Activated T-helper 2 cell treated with anti-CD3 and anti-CD28 coated beads, Interferon-gamma antibody, Interleukin-2, Interleukin-4, amounts not matched to agents 10 μg/mL and 5 μg/mL and 100 μg/mL, durations not matched to agents 14 hours and 24 hours and 36 hours (primary cell): Measurements from ENCODE around the gene PSMB5. TPM values are rescaled to one million over a fixed set of nuclear protein-coding genes. Genes with fewer than 3 reads are reported as not detected.
A peak's percentile ranks its signal among the peaks of the same experiment; 100 is the strongest.

ENCODE experiments used
- DNase-seq: peaks from one replicate; pipeline ENCODE4 v3.0.0; 2021; ENCODE audit warnings: low spot score
- H3K27ac Mint-ChIP-seq: one replicate; pipeline ENCODE4 v1.8.0; 2021; ENCODE audit warnings: mixed read lengths
- H3K27me3 Mint-ChIP-seq: one replicate; pipeline ENCODE4 v1.8.0; 2021; ENCODE audit warnings: low read depth, mixed read lengths
- H3K36me3 Mint-ChIP-seq: one replicate; pipeline ENCODE4 v1.8.0; 2021; ENCODE audit warnings: low read depth, mixed read lengths
- H3K4me1 Mint-ChIP-seq: one replicate; pipeline ENCODE4 v1.8.0; 2021; ENCODE audit warnings: low read depth, mixed read lengths
- H3K4me3 Mint-ChIP-seq: one replicate; pipeline ENCODE4 v1.8.0; 2021; ENCODE audit warnings: low read depth, mild to moderate bottlenecking, moderate library complexity, mixed read lengths
- H3K9me3 Mint-ChIP-seq: one replicate; pipeline ENCODE4 v1.8.0; 2021; ENCODE audit warnings: mixed read lengths
- intact Hi-C: fragments of 100-400 bp; cut with micrococcal nuclease; formaldehyde crosslinking; loops from one replicate; pipeline ENCODE4 v1.15.1; 2023
- total RNA-seq: library from RNA; stranded (reverse); gene quantifications from 2 replicates; pipeline ENCODE4 v1.2.3, GENCODE V29; 2022

Gene PSMB5
- total RNA-seq, 1 donor from 2014 or later = 124 TPM

GRCh38 chr14:23045419-23046357 lies 11.0 kb upstream of the PSMB5 start:
- Mint-ChIP-seq H3K27me3 (peaks cover 1% of the 10 kb centered on the region), H3K27ac (no peak overlapping the region), H3K9me3 (no peaks in the 10 kb centered on the region), H3K4me3 (no peak overlapping the region), H3K4me1 (no peaks in the 10 kb centered on the region), H3K36me3 (no peaks in the 10 kb centered on the region)
- intact Hi-C loops = no loop called here
- no peak for DNase-seq

- Mint-ChIP-seq H3K27me3 (peaks cover 1% of the 10 kb centered on the region), H3K9me3 (no peaks in the 10 kb centered on the region), H3K4me1 (no peaks in the 10 kb centered on the region), H3K36me3 (no peaks in the 10 kb centered on the region), H3K27ac (no peak overlapping the region), H3K4me3 (no peak overlapping the region)
- intact Hi-C loops = no loop called here
- no peak for DNase-seq
These were observed 10.1 kb upstream of the PSMB5 start for GRCh38 chr14:23044840-23045239.

- no peak overlapping the region for H3K27ac Mint-ChIP-seq
- H3K4me1 Mint-ChIP-seq = no peaks in the 10 kb centered on the region
- H3K9me3 Mint-ChIP-seq = no peaks in the 10 kb centered on the region
- H3K27me3 Mint-ChIP-seq = peaks cover 3% of the 10 kb centered on the region
- DNase-seq = no peak
- no peaks in the 10 kb centered on the region for H3K36me3 Mint-ChIP-seq
- H3K4me3 Mint-ChIP-seq = no peak overlapping the region
- intact Hi-C loops = no loop called here
These were observed 9.1 kb upstream of the PSMB5 start for GRCh38 chr14:23043754-23044153.

- H3K27ac Mint-ChIP-seq = no peak overlapping the region
- H3K36me3 Mint-ChIP-seq = no peaks in the 10 kb centered on the region
- no peaks in the 10 kb centered on the region for H3K9me3 Mint-ChIP-seq
- peaks cover 3% of the 10 kb centered on the region for H3K27me3 Mint-ChIP-seq
- H3K4me3 Mint-ChIP-seq = no peak overlapping the region
- no peaks in the 10 kb centered on the region for H3K4me1 Mint-ChIP-seq
- no peak for DNase-seq
- intact Hi-C loops = no loop called here
These were observed 8.4 kb upstream of the PSMB5 start for GRCh38 chr14:23043145-23043544.

GRCh38 chr14:23042162-23042965 lies 7.7 kb upstream of the PSMB5 start, which contains the start of gene PSMB11:
Gene PSMB11 (plus strand): TSS chr14:23042212. CDS start chr14:23042226, 14 bp downstream.
- H3K9me3 Mint-ChIP-seq = no peaks in the 10 kb centered on the region
- no peaks in the 10 kb centered on the region for H3K4me1 Mint-ChIP-seq
- DNase-seq = no peak
- peaks cover 2% of the 10 kb centered on the region for H3K27me3 Mint-ChIP-seq
- no peaks in the 10 kb centered on the region for H3K36me3 Mint-ChIP-seq
- H3K27ac Mint-ChIP-seq = no peak within 1 kb of the TSS
- no peak within 1 kb of the TSS for H3K4me3 Mint-ChIP-seq
- intact Hi-C loops = no loop called here

- no peak overlapping the region for H3K27ac Mint-ChIP-seq
- intact Hi-C loops = no loop called here
- H3K36me3 Mint-ChIP-seq = no peaks in the 10 kb centered on the region
- peaks cover 2% of the 10 kb centered on the region for H3K27me3 Mint-ChIP-seq
- no peaks in the 10 kb centered on the region for H3K4me1 Mint-ChIP-seq
- no peaks in the 10 kb centered on the region for H3K9me3 Mint-ChIP-seq
- H3K4me3 Mint-ChIP-seq = no peak overlapping the region
- no peak for DNase-seq
These were observed 7.0 kb upstream of the PSMB5 start for GRCh38 chr14:23041729-23042128.

GRCh38 chr14:23040100-23040499 lies 5.4 kb upstream of the PSMB5 start:
- H3K27ac Mint-ChIP-seq = no peak overlapping the region
- no peak overlapping the region for H3K4me3 Mint-ChIP-seq
- H3K4me1 Mint-ChIP-seq = peaks cover 7% of the 10 kb centered on the region
- intact Hi-C loops = no loop called here
- no peaks in the 10 kb centered on the region for H3K36me3 Mint-ChIP-seq
- H3K27me3 Mint-ChIP-seq = peaks cover 2% of the 10 kb centered on the region
- no peaks in the 10 kb centered on the region for H3K9me3 Mint-ChIP-seq
- no peak for DNase-seq

GRCh38 chr14:23035303-23036144 lies 824 bp upstream of the PSMB5 start:
- intact Hi-C loops = loop anchor here (1.0 to 2.0 kb wide), 3 partner anchors 21 to 59 kb away; partner anchors contain the start of genes ACIN1, C14orf119 and CDH24
- Mint-ChIP-seq H3K27ac (peak overlapping the region; percentile 88), H3K27me3 (peaks cover 2% of the 10 kb centered on the region), H3K4me1 (peaks cover 22% of the 10 kb centered on the region), H3K4me3 (peak overlapping the region; percentile 92), H3K9me3 (no peaks in the 10 kb centered on the region), H3K36me3 (peaks cover 35% of the 10 kb centered on the region)
- no peak for DNase-seq

- H3K4me1 Mint-ChIP-seq = peaks cover 27% of the 10 kb centered on the region
- H3K9me3 Mint-ChIP-seq = no peaks in the 10 kb centered on the region
- DNase-seq = no peak
- peaks cover 43% of the 10 kb centered on the region for H3K36me3 Mint-ChIP-seq
- H3K27ac Mint-ChIP-seq = peak overlapping the region; percentile 88
- H3K27me3 Mint-ChIP-seq = peaks cover 1% of the 10 kb centered on the region
- peak overlapping the region; percentile 92 for H3K4me3 Mint-ChIP-seq
- intact Hi-C loops = loop anchor here (2.0 kb wide), 2 partner anchors 23 to 61 kb away; partner anchors contain the start of genes ACIN1, C14orf119 and CDH24
These were observed 751 bp downstream of the PSMB5 start for GRCh38 chr14:23033801-23034497.

GRCh38 chr14:23033251-23033727 lies 1.4 kb downstream of the PSMB5 start:
- Mint-ChIP-seq H3K36me3 (peaks cover 48% of the 10 kb centered on the region), H3K27ac (peak overlapping the region; percentile 88), H3K27me3 (no peaks in the 10 kb centered on the region), H3K4me1 (peaks cover 32% of the 10 kb centered on the region), H3K4me3 (peak overlapping the region; percentile 92), H3K9me3 (no peaks in the 10 kb centered on the region)
- no peak for DNase-seq
- intact Hi-C loops = no loop called here

GRCh38 chr14:23030936-23031335 lies 3.8 kb downstream of the PSMB5 start:
- no peak overlapping the region for H3K4me3 Mint-ChIP-seq
- peaks cover 37% of the 10 kb centered on the region for H3K4me1 Mint-ChIP-seq
- H3K27me3 Mint-ChIP-seq = no peaks in the 10 kb centered on the region
- peaks cover 61% of the 10 kb centered on the region for H3K36me3 Mint-ChIP-seq
- intact Hi-C loops = no loop called here
- no peak overlapping the region for H3K27ac Mint-ChIP-seq
- no peaks in the 10 kb centered on the region for H3K9me3 Mint-ChIP-seq
- DNase-seq = no peak
